Mucosa of rectum (tissue), 2 donors: ENCODE data around the gene TSPEAR.

Experiments used
- H3K27ac ChIP-seq, 2 donors: one replicate each; pipeline ENCODE4 v1.7.0; 2013; ENCODE audit warnings: inconsistent platforms in 2 of 2, low read depth in 2 of 2, low read length in 2 of 2
- H3K27me3 ChIP-seq, 2 donors: one replicate each; pipeline ENCODE4 v1.7.0; 2013; ENCODE audit warnings: low read length in 2 of 2; ENCODE audit not compliant: control insufficient read depth in 2 of 2, insufficient read depth in 2 of 2
- H3K36me3 ChIP-seq, 2 donors: one replicate each; pipeline ENCODE4 v1.7.0; 2013; ENCODE audit warnings: low read length in 2 of 2; ENCODE audit not compliant: control insufficient read depth in 2 of 2, insufficient read depth in 2 of 2
- H3K4me1 ChIP-seq, 2 donors: one replicate each; pipeline ENCODE4 v1.7.0; 2013; ENCODE audit warnings: low read length in 2 of 2, mild to moderate bottlenecking in 1 of 2; ENCODE audit not compliant: control insufficient read depth in 2 of 2, insufficient read depth in 2 of 2
- H3K4me3 ChIP-seq, 2 donors: one replicate each; pipeline ENCODE4 v1.7.0; 2013; ENCODE audit warnings: low read length in 2 of 2
- H3K9ac ChIP-seq, 2 donors: one replicate each; pipeline ENCODE4 v1.7.0; 2013; ENCODE audit warnings: low read length in 2 of 2, low read depth in 1 of 2, mild to moderate bottlenecking in 1 of 2
- H3K9me3 ChIP-seq, 2 donors: one replicate each; pipeline ENCODE4 v1.7.0; 2013; ENCODE audit warnings: low read length in 2 of 2; ENCODE audit not compliant: control insufficient read depth in 2 of 2
- donor health status: healthy.
- donor health status: Normal muscosa, but diverticular disease.

Gene TSPEAR

DNA sequence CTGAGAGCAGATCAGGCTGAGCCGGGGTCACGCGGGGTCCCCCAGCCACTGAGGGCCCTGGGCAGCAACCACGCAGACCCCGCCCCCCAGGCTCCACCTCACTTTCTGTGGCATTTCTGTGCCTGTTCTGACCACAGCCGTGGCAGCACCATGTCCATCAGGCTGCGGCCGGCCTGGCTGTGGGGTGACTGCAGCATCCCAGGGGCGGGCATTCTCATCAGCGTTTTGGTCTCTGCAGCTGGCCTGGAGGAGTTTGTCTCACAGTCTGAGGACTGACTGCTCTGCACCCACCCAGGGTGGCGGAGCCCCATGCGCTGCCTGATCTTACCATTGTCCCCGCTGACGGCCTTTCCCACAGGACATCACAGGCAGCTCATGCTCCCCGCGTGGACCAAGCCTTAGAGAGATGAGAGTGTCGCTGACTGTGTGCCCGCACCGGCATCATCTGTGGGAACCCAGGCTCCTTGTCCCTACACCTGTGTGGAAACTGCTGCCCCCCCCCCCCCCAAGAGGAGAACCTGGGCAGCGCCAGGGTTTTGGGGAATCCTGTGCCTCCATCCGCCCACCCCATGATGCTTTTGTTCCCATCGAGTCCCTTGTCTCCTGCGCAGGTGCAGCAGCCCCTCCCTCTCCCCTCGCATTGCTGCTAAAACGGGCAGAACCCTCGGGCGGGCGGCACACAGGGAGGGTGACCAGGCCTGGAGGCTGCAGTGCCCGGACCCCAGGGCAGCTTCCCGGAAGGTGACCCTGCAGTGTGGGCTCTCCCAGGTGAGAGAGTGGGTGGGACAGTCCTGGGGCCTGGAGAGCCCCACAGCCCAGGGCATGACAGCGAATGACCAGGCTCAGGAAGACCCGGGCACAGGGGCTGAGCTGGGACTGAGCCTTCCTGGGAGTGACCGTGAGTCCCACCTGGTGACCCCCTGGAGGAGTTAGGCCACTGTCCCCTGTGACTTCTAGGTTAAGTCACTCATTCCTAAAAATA lies 173.2 kb downstream of the TSPEAR start:
- Histone ChIP-seq H3K36me3 (no peaks in the 10 kb centered on the region), H3K4me1 (no peaks in the 10 kb centered on the region), H3K4me3 (no peak overlapping the region), H3K9ac (no peak overlapping the region), H3K27me3 (no peaks in the 10 kb centered on the region), H3K9me3 (no peaks in the 10 kb centered on the region), H3K27ac (no peak overlapping the region)

DNA sequence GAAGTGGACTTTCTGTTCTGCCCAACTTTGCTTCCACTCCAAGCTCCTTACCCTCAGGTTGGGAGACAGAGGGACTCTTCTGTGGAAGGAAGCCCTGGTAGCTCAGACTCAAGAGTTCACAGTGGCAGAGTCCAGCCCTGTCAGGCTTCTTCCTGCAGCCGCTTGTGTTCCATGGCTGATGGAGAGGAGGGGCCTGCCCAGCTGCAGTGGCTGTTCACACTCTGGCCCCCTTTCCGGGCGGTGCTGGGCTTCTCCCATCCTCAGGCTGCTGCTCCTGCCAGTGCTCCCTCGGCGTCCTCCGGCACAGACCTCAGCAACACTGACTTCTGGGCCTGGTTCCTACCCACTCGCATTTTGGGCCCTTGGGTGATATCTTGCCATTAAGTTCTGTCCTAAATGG lies 175.4 kb downstream of the TSPEAR start:
- H3K4me3 ChIP-seq, result no peak overlapping the region

GRCh38 chr21:44534688-44535087 lies 176.7 kb downstream of the TSPEAR start:
- Histone ChIP-seq H3K27ac (no peak overlapping the region), H3K9me3 (no peaks in the 10 kb centered on the region), H3K36me3 (no peaks in the 10 kb centered on the region), H3K4me3 (no peak overlapping the region), H3K4me1 (no peaks in the 10 kb centered on the region), H3K27me3 (no peaks in the 10 kb centered on the region), H3K9ac (no peak overlapping the region)

More for the DNA sequence above, 175.4 kb downstream of the TSPEAR start:
- Histone ChIP-seq H3K9ac (no peak overlapping the region), H3K9me3 (no peaks in the 10 kb centered on the region), H3K4me1 (no peaks in the 10 kb centered on the region), H3K27ac (no peak overlapping the region), H3K27me3 (no peaks in the 10 kb centered on the region), H3K36me3 (no peaks in the 10 kb centered on the region)

DNA sequence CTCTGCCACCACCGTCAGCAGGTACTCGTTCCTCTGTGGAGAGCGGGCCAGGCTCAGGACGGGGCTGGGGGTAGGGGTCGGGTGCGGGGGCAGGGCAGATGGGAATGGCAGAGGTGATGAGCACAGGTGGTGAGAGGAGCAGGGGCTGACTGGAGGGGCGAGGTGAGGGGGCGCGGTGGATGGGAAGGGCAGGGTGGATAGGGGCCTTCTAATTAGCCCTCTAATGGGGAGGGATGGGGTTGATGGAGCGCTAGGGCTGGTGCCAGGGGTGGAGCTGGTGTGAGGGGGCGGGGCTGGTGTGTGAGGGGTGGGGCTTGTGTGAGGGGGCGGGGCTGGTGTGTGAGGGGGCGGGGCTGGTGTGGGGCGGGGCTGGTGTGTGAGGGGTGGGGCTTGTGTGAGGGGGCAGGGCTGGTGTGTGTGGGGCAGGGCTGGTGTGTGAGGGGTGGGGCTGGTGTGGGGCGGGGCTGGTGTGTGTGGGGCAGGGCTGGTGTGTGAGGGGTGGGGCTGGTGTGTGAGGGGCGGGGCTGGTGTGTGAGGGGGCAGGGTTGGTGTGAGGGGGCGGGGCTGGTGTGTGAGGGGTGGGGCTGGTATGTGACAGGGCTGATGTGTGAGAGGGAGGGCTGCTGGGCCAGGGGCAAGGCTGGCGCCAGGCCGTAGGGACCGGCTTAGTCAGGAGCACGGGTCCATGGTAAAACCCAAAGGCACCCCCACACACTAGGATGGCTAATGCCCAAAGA lies 177.3 kb downstream of the TSPEAR start:
- Histone ChIP-seq H3K9ac (no peak overlapping the region), H3K9me3 (no peaks in the 10 kb centered on the region), H3K27ac (no peak overlapping the region), H3K27me3 (no peaks in the 10 kb centered on the region), H3K4me1 (no peaks in the 10 kb centered on the region), H3K36me3 (no peaks in the 10 kb centered on the region), H3K4me3 (no peak overlapping the region)

GRCh38 chr21:44533121-44533890 lies 178.1 kb downstream of the TSPEAR start:
- no peak overlapping the region for H3K4me3 ChIP-seq
- no peak overlapping the region for H3K9ac ChIP-seq
- H3K36me3 ChIP-seq, result no peaks in the 10 kb centered on the region
- H3K4me1 ChIP-seq, result no peaks in the 10 kb centered on the region
- no peaks in the 10 kb centered on the region for H3K9me3 ChIP-seq
- no peak overlapping the region for H3K27ac ChIP-seq
- no peaks in the 10 kb centered on the region for H3K27me3 ChIP-seq

DNA sequence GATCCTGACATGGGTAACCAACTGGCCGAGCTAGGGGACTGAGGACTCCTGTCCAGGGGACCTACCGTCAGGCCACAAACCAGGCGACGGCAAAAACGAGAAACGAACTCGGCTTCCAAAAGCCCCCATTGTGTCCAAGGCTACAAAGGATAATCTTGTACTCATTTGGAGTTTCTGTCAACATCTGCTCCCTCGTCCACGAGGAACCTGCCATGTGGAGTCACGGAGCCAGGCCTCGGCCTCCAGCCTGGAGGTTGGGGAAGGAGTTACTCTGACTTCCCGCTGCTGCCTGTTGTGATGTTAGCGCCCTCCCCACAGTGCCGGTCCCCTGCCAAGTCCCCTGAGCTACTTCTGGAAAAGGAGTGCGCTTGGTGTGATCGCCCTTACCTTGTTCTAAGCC lies 178.7 kb downstream of the TSPEAR start:
- Histone ChIP-seq H3K4me3 (no peak overlapping the region), H3K9ac (no peak overlapping the region)

DNA sequence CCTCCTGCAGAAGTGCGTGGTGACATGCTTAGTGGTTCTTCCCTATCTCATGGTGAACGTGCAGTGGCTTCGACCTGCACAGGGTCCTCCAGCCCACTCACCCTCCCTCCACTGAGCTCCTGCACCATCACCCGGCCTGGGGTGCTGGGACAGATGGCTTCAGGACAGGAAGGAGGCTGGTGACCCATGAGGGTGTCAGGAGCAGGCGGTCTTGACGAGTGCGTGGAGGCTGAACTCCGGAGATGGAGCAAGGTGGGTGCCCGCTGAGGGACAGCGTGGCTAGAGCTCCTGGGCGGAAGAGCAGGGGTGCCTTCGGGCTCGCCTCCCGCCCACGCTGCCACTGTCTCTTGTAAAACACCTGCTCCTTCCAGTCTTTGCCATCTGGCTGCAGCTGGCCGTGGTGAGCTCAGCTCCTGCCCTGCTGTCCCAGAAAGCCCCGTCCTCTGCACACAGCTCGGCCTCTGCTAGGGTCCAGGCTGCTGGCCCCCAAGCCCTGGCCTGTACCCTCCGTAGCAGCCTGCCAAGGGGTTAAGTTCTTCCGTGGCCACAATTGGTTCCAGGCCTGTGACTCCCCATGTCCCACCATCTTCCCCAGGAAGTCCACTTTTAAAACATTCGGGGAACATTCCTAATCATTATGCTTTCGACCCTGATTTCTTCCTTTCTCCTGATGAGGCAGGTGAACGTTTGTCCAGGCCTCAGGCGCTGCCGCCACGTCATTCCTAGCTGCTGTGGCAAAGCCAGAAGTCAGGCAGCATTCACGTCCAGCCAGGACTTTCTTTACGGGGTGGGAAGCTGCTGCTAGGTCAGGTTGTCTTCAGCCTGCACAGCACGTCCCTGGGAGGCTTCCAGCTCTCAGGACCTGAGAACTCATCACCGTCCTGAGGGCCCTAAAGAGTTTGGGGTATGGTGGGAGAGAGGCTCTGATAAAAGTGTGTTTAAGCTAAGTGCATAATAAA lies 179.5 kb downstream of the TSPEAR start:
- Histone ChIP-seq H3K27me3 (no peaks in the 10 kb centered on the region), H3K36me3 (no peaks in the 10 kb centered on the region), H3K4me1 (no peaks in the 10 kb centered on the region), H3K4me3 (no peak overlapping the region), H3K9ac (no peak overlapping the region), H3K9me3 (no peaks in the 10 kb centered on the region), H3K27ac (no peak overlapping the region)

More for the DNA sequence above, 178.7 kb downstream of the TSPEAR start:
- Histone ChIP-seq H3K4me1 (no peaks in the 10 kb centered on the region), H3K36me3 (no peaks in the 10 kb centered on the region), H3K27me3 (no peaks in the 10 kb centered on the region), H3K9me3 (no peaks in the 10 kb centered on the region), H3K27ac (no peak overlapping the region)

GRCh38 chr21:44530903-44531605 lies 180.3 kb downstream of the TSPEAR start:
- H3K4me3 ChIP-seq, result no peak overlapping the region
- no peak overlapping the region for H3K27ac ChIP-seq
- no peaks in the 10 kb centered on the region for H3K9me3 ChIP-seq
- H3K36me3 ChIP-seq, result no peaks in the 10 kb centered on the region
- H3K9ac ChIP-seq, result no peak overlapping the region
- H3K4me1 ChIP-seq, result no peaks in the 10 kb centered on the region
- H3K27me3 ChIP-seq, result no peaks in the 10 kb centered on the region
